CD14-positive monocyte (primary cell): ENCODE results near the gene KCNQ1. TPM values are rescaled to one million over a fixed set of nuclear protein-coding genes. Genes with fewer than 3 reads are reported as not detected.

Source experiments
- DNase-seq, 3 donors: peaks; one replicate each; pipeline ENCODE4 v3.0.0-alpha.2; 2011 to 2022
- H2AFZ ChIP-seq: 2 replicates; pipeline ENCODE4 v1.6.0; 2012; ENCODE audit warnings: mild to moderate bottlenecking, low read depth, low read length, inconsistent platforms; ENCODE audit not compliant: insufficient read depth, poor library complexity, severe bottlenecking
- H3K27ac ChIP-seq, 2 donors: 1 replicate in 1 of 2; 2 replicates in 1 of 2; pipeline ENCODE4 v1.5.1; 2012 to 2013; ENCODE audit warnings: low read length in 2 of 2, control low read depth in 1 of 2, inconsistent platforms in 1 of 2, low read depth in 1 of 2, mild to moderate bottlenecking in 1 of 2
- H3K27me3 ChIP-seq, 2 donors: one replicate each; pipeline versions ENCODE4 v1.6.0 to v1.6.1; 2011 to 2013; ENCODE audit warnings: low read length in 2 of 2; ENCODE audit not compliant: control insufficient read depth in 2 of 2, insufficient read depth in 2 of 2
- H3K36me3 ChIP-seq, 2 donors: replicated peaks in 1 of 2; 1 replicate in 1 of 2; 2 replicates in 1 of 2; pipeline versions ENCODE4 v1.5.1 to v1.6.1; 2012 to 2013; ENCODE audit warnings: low read length in 2 of 2, control low read depth in 1 of 2, inconsistent platforms in 1 of 2, mild to moderate bottlenecking in 1 of 2; ENCODE audit not compliant: insufficient read depth in 2 of 2, control insufficient read depth in 1 of 2
- H3K4me1 ChIP-seq, 2 donors: 1 replicate in 1 of 2; 2 replicates in 1 of 2; pipeline versions ENCODE4 v1.5.1 to v1.6.1; 2012 to 2013; ENCODE audit warnings: low read length in 2 of 2, control low read depth in 1 of 2, inconsistent platforms in 1 of 2, mild to moderate bottlenecking in 1 of 2, moderate library complexity in 1 of 2; ENCODE audit not compliant: insufficient read depth in 2 of 2, control insufficient read depth in 1 of 2
- H3K4me2 ChIP-seq: replicated peaks from 2 replicates; pipeline ENCODE3; 2012; ENCODE audit warnings: low read length, moderate library complexity, mild to moderate bottlenecking; ENCODE audit not compliant: poor library complexity, severe bottlenecking; ENCODE audit errors: extremely low read depth
- H3K4me3 ChIP-seq, 3 experiments: fragments of 200-600 bp in 1 of 3; sonication (generic) in 1 of 3; replicated peaks in 1 of 3; 1 replicate in 2 of 3; 2 replicates in 1 of 3; pipeline ENCODE4 v1.5.1; 2011 to 2013; ENCODE audit warnings: low read length in 3 of 3, mild to moderate bottlenecking in 3 of 3, control low read depth in 2 of 3, low read depth in 2 of 3, inconsistent platforms in 1 of 3, moderate library complexity in 1 of 3
- H3K79me2 ChIP-seq: 2 replicates; pipeline ENCODE4 v1.6.0; 2012; ENCODE audit warnings: mild to moderate bottlenecking, control low read depth, inconsistent platforms, low read length, moderate library complexity; ENCODE audit not compliant: insufficient read depth
- H3K9ac ChIP-seq: 2 replicates; pipeline ENCODE4 v1.6.0; 2017; ENCODE audit warnings: low read length, mild to moderate bottlenecking; ENCODE audit not compliant: insufficient read depth, poor library complexity, severe bottlenecking
- H3K9me3 ChIP-seq, 2 donors: replicated peaks in 1 of 2; 1 replicate in 1 of 2; 2 replicates in 1 of 2; pipeline versions ENCODE4 v1.5.1 to v1.6.1; 2012 to 2013; ENCODE audit warnings: low read length in 2 of 2, control low read depth in 1 of 2; ENCODE audit not compliant: control insufficient read depth in 1 of 2, insufficient read depth in 1 of 2
- H4K20me1 ChIP-seq: 2 replicates; pipeline ENCODE4 v1.6.0; 2012; ENCODE audit warnings: mild to moderate bottlenecking, low read length, control low read depth, moderate library complexity; ENCODE audit not compliant: insufficient read depth
- H3K27ac Mint-ChIP-seq, 7 donors: one replicate each; pipeline ENCODE4 v1.8.0; 2020; ENCODE audit warnings: mild to moderate bottlenecking in 7 of 7, mixed read lengths in 7 of 7, moderate library complexity in 6 of 7, inconsistent platforms in 2 of 7
- H3K27me3 Mint-ChIP-seq, 3 donors: one replicate each; pipeline ENCODE4 v1.8.0; 2021 to 2022; ENCODE audit warnings: low read depth in 3 of 3, mild to moderate bottlenecking in 3 of 3, mixed read lengths in 3 of 3, moderate library complexity in 3 of 3, inconsistent platforms in 1 of 3
- H3K36me3 Mint-ChIP-seq, 2 donors: one replicate each; pipeline ENCODE4 v1.8.0; 2020; ENCODE audit warnings: mixed read lengths in 2 of 2, inconsistent platforms in 1 of 2, mild to moderate bottlenecking in 1 of 2
- H3K4me1 Mint-ChIP-seq: one replicate; pipeline ENCODE4 v1.8.0; 2020; ENCODE audit warnings: mild to moderate bottlenecking, mixed read lengths
- H3K4me3 Mint-ChIP-seq, 2 donors: one replicate each; pipeline ENCODE4 v1.8.0; 2020; ENCODE audit warnings: mild to moderate bottlenecking in 2 of 2, mixed read lengths in 2 of 2, moderate library complexity in 1 of 2
- H3K9me3 Mint-ChIP-seq, 7 donors: one replicate each; pipeline ENCODE4 v1.8.0; 2020 to 2022; ENCODE audit warnings: mixed read lengths in 7 of 7, mild to moderate bottlenecking in 6 of 7, moderate library complexity in 6 of 7, inconsistent platforms in 2 of 7
- WGBS: methylation state at CpG from one replicate; pipeline ENCODE4 v1.1.5; 2013; ENCODE audit warnings: missing lambda C conversion rate; ENCODE audit not compliant: insufficient coverage; 5-methylcytosine and 5-hydroxymethylcytosine counted together
- intact Hi-C, 2 donors: fragments of 100-400 bp; cut with micrococcal nuclease; formaldehyde crosslinking; loops; one replicate each; pipeline versions ENCODE4 v1.15.0 to v1.15.1; 2023
- polyA plus RNA-seq, 3 donors: library from polyadenylated mRNA; depleted of rRNA in 1 of 3; unstranded in 2 of 3; stranded (reverse) in 1 of 3; fragments of 300-500 nt in 2 of 3; fragments of >200 nt in 1 of 3; fragmentation: Illumina TruSeq in 2 of 3; gene quantifications; 1 replicate in 2 of 3; 2 replicates in 1 of 3; pipeline ENCODE4 v1.2.3, GENCODE V29; 2012 to 2021
- TF ChIP-seq, protein P1 (sequence below): fragments of 200-600 bp; IDR thresholded peaks from one replicate; pipeline ENCODE4 v1.8.0; 2022; ENCODE audit warnings: antibody characterized with exemption, mild to moderate bottlenecking

The KCNQ1 gene
- polyA plus RNA-seq, 3 donors: 14.9 to 31.8 (median 21.6) TPM

DNA sequence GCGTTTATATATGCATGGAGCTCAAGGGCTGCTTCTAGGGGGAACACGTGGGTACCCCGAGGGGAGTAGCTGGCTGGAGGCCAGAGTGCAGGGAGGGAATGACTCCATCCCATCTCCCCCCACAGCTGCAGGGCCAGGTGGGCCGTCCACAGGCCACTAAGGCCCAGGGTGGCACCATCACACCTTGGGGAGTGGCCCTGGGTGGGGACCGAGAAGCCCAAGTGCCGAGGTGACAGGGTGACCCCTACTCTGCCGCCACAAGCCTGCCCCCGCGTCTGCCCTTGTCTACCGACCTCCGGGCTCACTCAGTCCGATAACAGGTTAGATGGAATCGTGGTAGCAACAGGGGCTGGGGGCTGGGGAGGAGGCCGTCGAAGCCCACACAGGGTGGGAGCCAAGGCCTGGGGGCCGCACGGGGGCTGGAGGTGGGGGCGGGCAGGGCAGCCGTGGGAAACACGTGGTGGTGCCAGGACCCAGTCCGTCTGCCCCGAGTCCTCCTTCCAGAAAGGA, 129.3 kb downstream of the KCNQ1 start:
- Histone ChIP-seq H3K79me2 (no peaks in the 10 kb centered on the region), H3K27me3 (no peaks in the 10 kb centered on the region), H4K20me1 (peaks cover 89% of the 10 kb centered on the region), H3K27ac (no peak overlapping the region), H3K4me3 (no peak overlapping the region), H3K4me2 (no peak overlapping the region), H3K4me1 (no peaks in the 10 kb centered on the region), H3K36me3 (peaks cover 63 to 80% of the 10 kb centered on the region in 2 donors), H3K9me3 (peaks cover 0 to 14% of the 10 kb centered on the region in 2 donors), H3K9ac (no peak overlapping the region), H2AFZ (no peak overlapping the region)
- no peaks in the 10 kb centered on the region for H3K4me1 Mint-ChIP-seq
- peaks cover 0 to 6% (median 0%) of the 10 kb centered on the region in 7 donors for H3K9me3 Mint-ChIP-seq
- H3K4me3 Mint-ChIP-seq: no peak overlapping the region
- no peak overlapping the region for H3K27ac Mint-ChIP-seq
- peaks cover 0 to 3% (median 0%) of the 10 kb centered on the region in 3 donors for H3K27me3 Mint-ChIP-seq
- TF ChIP-seq, protein P1, sequence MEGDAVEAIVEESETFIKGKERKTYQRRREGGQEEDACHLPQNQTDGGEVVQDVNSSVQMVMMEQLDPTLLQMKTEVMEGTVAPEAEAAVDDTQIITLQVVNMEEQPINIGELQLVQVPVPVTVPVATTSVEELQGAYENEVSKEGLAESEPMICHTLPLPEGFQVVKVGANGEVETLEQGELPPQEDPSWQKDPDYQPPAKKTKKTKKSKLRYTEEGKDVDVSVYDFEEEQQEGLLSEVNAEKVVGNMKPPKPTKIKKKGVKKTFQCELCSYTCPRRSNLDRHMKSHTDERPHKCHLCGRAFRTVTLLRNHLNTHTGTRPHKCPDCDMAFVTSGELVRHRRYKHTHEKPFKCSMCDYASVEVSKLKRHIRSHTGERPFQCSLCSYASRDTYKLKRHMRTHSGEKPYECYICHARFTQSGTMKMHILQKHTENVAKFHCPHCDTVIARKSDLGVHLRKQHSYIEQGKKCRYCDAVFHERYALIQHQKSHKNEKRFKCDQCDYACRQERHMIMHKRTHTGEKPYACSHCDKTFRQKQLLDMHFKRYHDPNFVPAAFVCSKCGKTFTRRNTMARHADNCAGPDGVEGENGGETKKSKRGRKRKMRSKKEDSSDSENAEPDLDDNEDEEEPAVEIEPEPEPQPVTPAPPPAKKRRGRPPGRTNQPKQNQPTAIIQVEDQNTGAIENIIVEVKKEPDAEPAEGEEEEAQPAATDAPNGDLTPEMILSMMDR: no peak
- DNase-seq: no peak
- intact Hi-C loops: no loop called here
- peaks cover 28 to 56% of the 10 kb centered on the region in 2 donors for H3K36me3 Mint-ChIP-seq
- 96% methylated on average over 5 of the region's 22 CpGs for WGBS

- intact Hi-C loops: no loop called here
- peaks cover 63 to 83% of the 10 kb centered on the region in 2 donors for H3K36me3 ChIP-seq
- Mint-ChIP-seq H3K36me3 (peaks cover 27 to 55% of the 10 kb centered on the region in 2 donors), H3K27me3 (peaks cover 0 to 3% (median 0%) of the 10 kb centered on the region in 3 donors), H3K27ac (no peak overlapping the region), H3K4me1 (no peaks in the 10 kb centered on the region), H3K9me3 (peaks cover 0 to 6% (median 0%) of the 10 kb centered on the region in 7 donors), H3K4me3 (no peak overlapping the region)
- TF ChIP-seq, protein P1: no peak
- no peaks in the 10 kb centered on the region for H3K4me1 ChIP-seq
- no peak overlapping the region for H3K9ac ChIP-seq
- no peaks in the 10 kb centered on the region for H3K27me3 ChIP-seq
- no peak overlapping the region for H3K4me3 ChIP-seq
- 95% methylated on average over 40 of the region's 45 CpGs for WGBS
- H3K4me2 ChIP-seq: no peak overlapping the region
- H2AFZ ChIP-seq: no peak overlapping the region
- peaks cover 0 to 9% of the 10 kb centered on the region in 2 donors for H3K9me3 ChIP-seq
- no peak overlapping the region for H3K27ac ChIP-seq
- peaks cover 89% of the 10 kb centered on the region for H4K20me1 ChIP-seq
- H3K79me2 ChIP-seq: no peaks in the 10 kb centered on the region
- DNase-seq: no peak
Observed at GRCh38 chr11:2574553-2575535, 130.0 kb downstream of the KCNQ1 start.
